ENCODE results near the gene LYZL4.
A peak's percentile ranks its signal among the peaks of the same experiment; 100 is the strongest.

The LYZL4 gene, protein sequence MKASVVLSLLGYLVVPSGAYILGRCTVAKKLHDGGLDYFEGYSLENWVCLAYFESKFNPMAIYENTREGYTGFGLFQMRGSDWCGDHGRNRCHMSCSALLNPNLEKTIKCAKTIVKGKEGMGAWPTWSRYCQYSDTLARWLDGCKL

DNA sequence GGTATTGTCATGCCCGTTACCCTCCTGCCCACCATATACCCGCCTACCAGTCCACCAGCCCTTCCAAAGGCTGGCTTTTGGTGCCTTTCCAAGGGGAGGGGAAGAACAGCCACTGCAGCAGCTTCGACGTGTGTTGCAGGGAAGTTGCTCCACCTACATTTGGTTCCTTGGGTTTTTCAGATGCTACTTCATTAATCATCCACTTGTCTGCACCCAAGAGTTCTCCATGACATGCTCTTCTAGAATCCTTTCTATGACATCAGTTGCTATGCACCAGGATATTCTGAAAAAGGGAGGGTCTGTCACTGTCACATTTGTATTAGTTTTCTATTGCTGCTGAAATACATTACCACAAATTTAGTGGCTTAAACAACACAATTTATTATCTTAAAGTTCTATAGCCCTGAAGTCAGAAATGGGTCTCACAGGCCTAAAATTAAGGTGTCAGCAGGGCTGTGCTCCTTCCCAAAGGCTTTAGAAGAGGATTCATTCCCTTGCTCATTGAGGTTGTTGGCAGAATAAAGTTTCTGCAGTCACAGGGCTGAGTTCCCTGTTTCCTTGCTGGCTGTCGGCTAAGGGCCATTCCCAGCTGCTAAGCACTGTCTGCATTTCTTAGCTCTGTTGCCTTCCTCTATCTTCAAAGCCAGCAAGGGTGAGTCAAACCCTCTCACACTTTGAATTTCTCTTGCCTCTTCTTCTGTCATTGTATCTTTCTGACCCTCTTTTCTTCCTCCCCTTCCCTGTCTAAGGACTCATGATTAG is at the start of gene LYZL4:
Gene LYZL4, minus strand, starts transcription at position 241 of the 762 bp plus-strand sequence. CDS start 3,359 bp downstream, outside the sequence.
- DNase-seq: no peak

DNA sequence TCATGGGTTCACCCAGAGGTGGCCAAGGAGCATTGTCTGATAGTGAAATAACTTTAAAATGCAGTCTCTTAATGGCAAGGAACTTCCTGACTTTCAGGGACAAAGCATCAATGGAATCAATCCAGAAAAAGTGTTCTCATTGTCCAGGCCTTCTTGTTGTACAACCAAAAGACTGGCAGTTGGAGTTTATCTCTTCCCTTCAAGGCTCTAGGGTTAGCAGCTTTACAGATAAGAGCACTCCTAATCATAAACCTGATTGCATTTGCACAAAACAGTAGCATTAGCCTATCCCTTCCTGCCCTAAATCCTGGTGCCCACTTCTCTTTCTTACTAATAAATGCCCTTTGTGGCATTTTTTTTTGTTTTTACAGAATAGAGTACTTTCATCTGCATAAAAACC is 48.7 kb upstream of the LYZL4 start:
- no peak for DNase-seq

DNA sequence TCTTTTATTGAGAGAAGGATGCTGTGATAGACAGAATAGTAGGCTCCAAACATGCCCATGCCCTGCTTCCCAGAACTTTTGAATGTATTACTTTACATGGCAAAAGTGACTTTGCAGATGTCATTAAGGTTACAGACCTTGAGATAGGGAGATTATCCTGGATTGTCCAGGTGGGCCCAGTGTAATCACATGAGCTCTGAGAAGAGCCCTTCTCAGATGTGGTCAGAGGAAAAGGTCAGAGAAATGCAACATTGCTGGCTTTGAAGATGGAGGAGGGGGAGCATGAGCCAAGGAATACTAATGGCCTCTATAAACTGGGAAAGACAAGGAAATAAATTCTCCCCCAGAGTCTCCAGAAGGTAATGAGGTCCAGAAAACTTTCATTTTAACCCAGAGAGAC is 45.8 kb upstream of the LYZL4 start:
- no peak for DNase-seq

DNA sequence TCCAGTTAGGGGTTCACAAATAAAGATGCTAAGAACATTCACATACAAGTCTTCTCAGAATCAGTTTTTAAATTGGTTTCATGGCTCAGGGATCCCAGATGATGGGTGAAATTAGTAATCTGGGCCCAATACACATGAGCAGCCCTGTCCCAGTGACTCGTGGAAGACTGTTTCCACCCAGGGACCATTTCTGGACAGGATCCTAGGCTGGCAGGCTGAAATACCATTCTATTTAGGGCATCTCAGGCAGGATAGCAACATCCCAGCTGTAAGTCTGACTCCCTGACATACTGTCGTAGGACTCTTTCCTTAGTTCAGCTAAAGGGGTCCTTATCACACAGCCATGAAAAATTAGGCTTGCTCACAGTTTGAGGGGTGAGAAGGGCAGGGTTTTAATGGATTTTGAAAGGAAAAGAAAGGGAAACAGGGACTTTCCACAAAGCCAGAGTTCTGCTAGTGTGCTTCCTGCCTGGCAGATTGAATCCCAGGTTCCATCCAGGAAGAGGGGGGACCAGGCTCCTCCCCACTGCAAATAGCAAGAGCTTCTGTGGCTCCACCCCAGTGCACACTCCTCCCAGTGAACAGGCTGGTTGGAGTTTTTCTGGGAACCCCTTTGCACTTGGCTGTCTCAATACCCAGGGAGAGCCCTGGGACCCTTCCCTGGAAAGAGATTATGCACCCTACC is 41.3 kb upstream of the LYZL4 start:
- no peak for DNase-seq

GRCh38 chr3:42451116-42451515 is 40.7 kb upstream of the LYZL4 start:
- no peak for DNase-seq

DNA sequence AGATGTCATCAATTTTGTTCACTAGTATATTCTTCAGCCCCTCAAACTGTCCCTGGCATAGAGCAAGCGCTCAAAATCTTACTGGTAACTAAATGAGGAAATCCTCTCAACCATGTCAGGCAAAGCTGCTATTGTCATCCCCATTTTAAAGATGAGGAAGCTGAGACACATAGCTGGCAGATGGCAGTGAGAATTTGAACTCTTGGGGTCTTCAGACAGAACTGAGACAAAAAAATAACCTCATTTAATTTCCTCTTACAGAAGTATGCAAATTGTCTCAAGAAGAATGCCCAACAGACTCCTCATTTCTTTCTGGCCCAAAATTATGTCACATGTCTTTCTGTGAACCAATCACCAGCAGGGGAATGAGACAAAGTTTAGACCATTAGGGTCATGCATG is 40.2 kb upstream of the LYZL4 start:
- no peak for DNase-seq

- no peak for DNase-seq
Observed at GRCh38 chr3:42447481-42447880, 37.1 kb upstream of the LYZL4 start.

GRCh38 chr3:42446111-42447050 is 36.0 kb upstream of the LYZL4 start:
- DNase-seq: no peak

DNA sequence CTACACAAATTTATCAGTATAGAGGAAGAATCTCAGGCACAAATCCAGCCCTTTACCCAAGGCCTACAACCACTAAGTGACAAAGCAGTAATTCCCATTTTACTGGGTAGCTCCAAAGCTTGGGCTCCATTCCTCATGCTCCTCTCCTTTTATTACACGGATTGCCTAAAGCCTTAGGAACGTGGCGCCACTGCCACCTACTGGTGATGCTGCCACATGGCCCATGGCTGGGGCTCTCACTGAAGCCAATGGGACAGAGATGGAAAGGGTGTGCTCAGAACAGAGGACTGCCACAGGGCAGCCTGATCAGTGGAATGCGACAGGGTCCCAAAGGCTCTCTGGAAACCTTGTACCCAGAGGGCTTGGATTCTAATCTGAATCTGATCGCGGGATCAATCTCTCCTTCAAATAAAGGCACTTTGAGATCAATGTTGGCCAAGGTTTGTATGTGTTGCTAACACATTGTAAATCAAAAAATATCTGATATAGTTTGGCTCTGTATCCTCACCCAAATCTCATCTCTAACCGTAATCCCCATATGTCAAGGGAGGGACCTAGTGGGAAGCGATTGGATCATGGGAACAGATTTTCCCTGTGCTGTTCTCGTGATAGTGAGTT is 33.5 kb upstream of the LYZL4 start:
- DNase-seq: peak; percentile 78

DNA sequence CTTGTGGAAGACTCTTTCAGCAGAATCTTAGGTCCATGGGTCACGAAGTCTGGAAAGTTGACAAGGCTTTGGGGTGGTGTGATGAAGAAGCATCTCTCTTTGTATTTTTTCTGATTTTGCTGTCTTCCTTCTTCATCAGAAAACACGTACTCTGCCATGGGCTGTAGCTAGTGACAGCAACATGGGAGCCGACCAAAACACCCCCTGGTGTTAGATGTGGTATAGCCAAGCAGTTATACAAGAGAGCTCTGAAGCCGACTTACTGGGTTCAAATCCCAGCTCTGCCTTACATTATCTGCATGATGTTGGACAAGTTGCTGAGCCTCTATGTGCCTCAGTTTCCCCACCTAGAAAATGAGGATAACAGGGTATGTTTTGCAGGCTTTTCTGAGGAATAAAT is 32.9 kb upstream of the LYZL4 start:
- DNase-seq: no peak

- DNase-seq: no peak
Observed at GRCh38 chr3:42442640-42443039, 32.2 kb upstream of the LYZL4 start.

DNA sequence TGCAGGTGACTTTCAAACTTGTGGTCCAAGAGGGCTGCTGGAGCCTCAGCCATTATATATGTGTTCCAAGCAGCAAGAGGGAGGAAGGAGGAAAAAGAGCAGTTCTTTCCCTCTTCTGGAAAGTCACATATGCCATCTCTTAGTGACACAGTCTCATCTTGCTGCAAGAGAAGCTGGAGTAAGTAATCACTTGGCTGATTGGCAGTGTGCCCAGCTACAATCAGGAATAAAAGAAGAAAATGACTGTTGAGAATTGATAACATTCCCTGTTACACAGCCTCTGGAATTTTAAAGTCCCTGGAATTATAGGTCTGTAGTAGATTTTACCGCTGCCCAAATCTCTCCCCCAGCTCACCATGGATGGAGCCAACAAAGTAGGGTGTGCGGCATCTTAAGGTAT is 31.4 kb upstream of the LYZL4 start:
- no peak for DNase-seq

DNA sequence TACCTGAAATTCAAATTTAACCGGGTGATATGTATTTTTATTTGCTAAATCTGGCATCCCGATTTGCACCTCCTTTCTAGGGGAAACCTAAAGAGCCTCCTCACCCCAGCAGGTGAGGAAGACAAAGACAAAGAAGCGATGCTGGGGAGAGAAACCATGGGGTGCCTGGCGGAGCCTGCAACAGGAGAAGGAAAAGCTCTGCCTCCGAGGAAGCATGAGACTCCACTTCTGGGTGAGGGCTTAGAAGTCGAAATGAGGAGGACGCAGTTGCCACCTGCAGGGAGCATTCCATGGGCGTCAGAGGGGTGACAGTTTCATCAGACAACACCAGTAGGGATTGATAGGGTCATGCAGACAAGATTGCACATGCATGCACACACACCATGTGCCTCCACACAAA is 30.5 kb upstream of the LYZL4 start:
- DNase-seq: no peak

- DNase-seq: no peak
Observed at GRCh38 chr3:42439261-42440115, 29.1 kb upstream of the LYZL4 start.

DNA sequence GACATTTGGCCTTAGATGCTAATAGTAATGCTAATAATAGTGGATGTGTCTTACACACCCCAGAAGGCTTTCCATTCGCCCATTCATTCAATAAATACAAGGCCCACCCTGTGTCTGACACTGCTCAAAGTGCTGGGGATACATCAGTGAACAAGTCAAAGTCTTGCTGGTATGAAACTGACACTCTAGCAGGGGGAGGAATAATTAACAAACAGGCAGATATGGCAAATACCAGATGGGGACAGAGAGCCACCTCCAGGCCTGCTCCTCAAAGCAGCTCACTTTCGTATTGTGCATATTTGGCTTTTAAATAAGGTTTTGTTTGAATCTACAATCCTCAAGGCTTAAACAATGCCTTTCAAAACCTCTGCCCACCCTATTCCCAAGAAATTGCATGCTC is 28.3 kb upstream of the LYZL4 start:
- no peak for DNase-seq

GRCh38 chr3:42438193-42438592 is 27.8 kb upstream of the LYZL4 start:
- no peak for DNase-seq

- DNase-seq: no peak
Observed at GRCh38 chr3:42434777-42435380, 24.5 kb upstream of the LYZL4 start.

GRCh38 chr3:42432485-42432884 is 22.1 kb upstream of the LYZL4 start:
- no peak for DNase-seq

- DNase-seq: no peak
Observed at GRCh38 chr3:42430781-42431532, 20.5 kb upstream of the LYZL4 start.

DNA sequence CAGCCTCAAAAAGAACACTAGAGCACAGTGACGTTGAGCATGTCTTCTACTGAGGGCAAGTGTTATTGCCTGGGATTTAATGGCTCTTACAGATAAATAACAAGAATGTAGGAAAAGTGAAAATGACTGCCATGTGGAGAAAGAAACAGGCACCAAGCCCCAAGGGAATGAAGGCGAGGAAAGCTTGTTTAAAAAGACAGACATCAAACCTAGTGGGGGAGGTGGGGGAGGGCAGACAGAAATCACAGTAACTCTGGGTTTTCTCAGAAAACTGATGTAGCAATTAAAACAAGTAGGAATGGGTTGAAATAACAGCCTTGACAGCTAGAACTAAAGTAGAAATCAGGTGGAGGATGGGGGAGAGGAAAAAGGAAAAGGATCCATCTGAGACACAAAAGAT is 18.4 kb upstream of the LYZL4 start:
- DNase-seq: no peak

Measured in activated CD4-positive, alpha-beta T cell treated with anti-CD3 and anti-CD28 coated beads, Interleukin-2, amount 50 U/mL, for 1 hour (primary cell).